ENCODE data around the gene JAG1. TPM values are rescaled to one million over a fixed set of nuclear protein-coding genes. Genes with fewer than 3 reads are reported as not detected.

The JAG1 gene
- total and polyA plus RNA-seq, 4 experiments from 2014 or later = 0.04 to 1.9 (median 0.45) TPM

DNA sequence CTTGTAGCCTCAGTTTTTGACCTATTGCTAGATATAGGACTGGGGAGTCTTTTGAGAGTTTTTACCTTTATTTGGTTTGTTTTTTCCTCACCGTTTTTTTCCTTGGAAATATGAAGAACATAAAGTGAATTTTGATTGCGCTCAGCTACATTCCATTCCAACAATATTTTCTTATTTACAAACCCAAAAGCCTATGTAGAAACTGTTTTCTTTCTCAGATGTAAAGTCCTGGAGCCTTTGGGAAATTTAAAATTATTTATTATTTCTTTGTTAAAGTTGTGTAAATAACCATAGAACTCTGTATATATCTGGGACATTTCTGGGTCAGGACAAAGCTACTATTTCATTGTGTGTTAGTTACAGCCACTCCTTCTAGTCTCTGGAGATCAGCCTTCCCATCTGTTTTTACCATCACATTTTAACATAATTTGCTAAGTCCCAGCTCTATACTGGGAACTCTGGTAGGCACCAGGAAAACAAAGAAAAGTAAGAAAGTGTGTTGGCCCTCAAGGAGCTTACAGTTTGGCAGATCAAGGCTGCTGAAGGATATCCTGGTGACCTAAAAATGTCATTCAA is 68.8 kb downstream of the JAG1 start:
- H3K27ac Mint-ChIP-seq = peak overlapping the region in 1 of 7 donors; percentile 11
- H3K4me3 Mint-ChIP-seq = no peak overlapping the region
- no peak overlapping the region for H3K4me3 ChIP-seq (ENCODE audit: low read length in 2 of 2)
- CTCF ChIA-PET (ENCODE audit: partially characterized antibody) = no interaction called here
- H3K36me3 Mint-ChIP-seq = peaks cover 34 to 72% of the 10 kb centered on the region in 2 donors
- H3K9me3 Mint-ChIP-seq = no peaks in the 10 kb centered on the region
- H3K9me3 ChIP-seq (ENCODE audit: control insufficient read depth in 1 of 2, low read length in 2 of 2) = no peaks in the 10 kb centered on the region
- POLR2A ChIA-PET (ENCODE audit: partially characterized antibody) = no interaction called here
- no peaks in the 10 kb centered on the region for H3K4me1 ChIP-seq (ENCODE audit: insufficient read depth, low read length)
- no peaks in the 10 kb centered on the region for H3K27me3 Mint-ChIP-seq
- H3K4me1 Mint-ChIP-seq = peaks cover 0 to 3% (median under 1%) of the 10 kb centered on the region in 4 donors
- intact Hi-C loops (cut with micrococcal nuclease) = no loop called here
- no peaks in the 10 kb centered on the region for H3K27me3 ChIP-seq (ENCODE audit: insufficient read depth, low read length)
- no peaks in the 10 kb centered on the region for H3K36me3 ChIP-seq (ENCODE audit: insufficient read depth, low read length)
- no peak overlapping the region for H3K27ac ChIP-seq (ENCODE audit: low read depth, low read length)
- no peak for DNase-seq

DNA sequence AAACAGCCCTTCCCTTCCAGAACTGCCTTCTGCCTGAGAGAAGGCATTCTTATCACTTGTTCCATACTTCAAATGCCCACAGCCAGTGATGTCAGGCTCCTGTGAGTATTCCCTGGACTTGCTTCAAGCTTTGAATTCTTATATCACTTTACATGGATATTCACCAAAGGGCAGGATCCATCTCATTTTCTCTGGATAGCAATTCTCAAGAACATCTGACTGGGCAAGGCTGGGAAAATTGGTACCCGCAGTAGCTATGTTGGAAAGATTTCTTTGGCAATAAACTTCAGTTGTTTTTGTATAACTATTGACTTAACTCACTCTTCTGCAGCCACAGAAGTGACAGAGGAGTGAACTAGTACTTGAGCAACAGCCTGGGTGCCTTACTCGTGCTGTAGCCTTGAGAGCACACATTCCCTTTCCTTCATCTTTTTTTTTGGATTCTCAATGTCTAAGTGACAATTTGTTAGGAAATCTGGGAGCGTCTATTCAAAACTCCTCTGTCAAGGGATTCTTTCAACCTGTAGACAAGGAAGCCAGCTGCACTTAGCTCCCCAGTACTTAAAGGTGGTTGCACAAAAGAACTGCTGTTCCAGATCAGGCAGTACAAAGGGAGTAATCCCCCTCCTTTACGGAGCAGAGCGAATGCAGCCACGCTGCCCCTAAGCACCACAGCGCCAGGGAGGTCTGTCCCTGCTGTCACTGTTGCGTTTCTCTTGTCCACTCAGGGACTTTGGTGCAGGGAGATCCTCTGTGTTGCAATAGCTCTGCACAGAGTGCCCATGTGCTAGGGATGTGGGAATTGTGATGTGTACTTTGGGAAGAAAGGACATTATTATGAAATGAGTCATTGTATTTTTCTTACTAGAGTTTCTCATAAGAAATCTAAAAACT is 69.6 kb downstream of the JAG1 start:
- intact Hi-C loops (cut with micrococcal nuclease) = no loop called here
- H3K9me3 ChIP-seq (ENCODE audit: control insufficient read depth in 1 of 2, low read length in 2 of 2) = no peaks in the 10 kb centered on the region
- H3K4me3 Mint-ChIP-seq = no peak overlapping the region
- no peak overlapping the region for H3K4me3 ChIP-seq (ENCODE audit: low read length in 2 of 2)
- ChIA-PET CTCF (ENCODE audit: partially characterized antibody) (no interaction called here), POLR2A (ENCODE audit: partially characterized antibody) (no interaction called here)
- H3K27ac ChIP-seq (ENCODE audit: low read depth, low read length) = no peak overlapping the region
- no peaks in the 10 kb centered on the region for H3K9me3 Mint-ChIP-seq
- no peaks in the 10 kb centered on the region for H3K4me1 ChIP-seq (ENCODE audit: insufficient read depth, low read length)
- no peaks in the 10 kb centered on the region for H3K27me3 ChIP-seq (ENCODE audit: insufficient read depth, low read length)
- H3K36me3 Mint-ChIP-seq = peaks cover 30 to 69% of the 10 kb centered on the region in 2 donors
- peaks cover 0 to 3% (median under 1%) of the 10 kb centered on the region in 4 donors for H3K4me1 Mint-ChIP-seq
- H3K27me3 Mint-ChIP-seq = no peaks in the 10 kb centered on the region
- H3K36me3 ChIP-seq (ENCODE audit: insufficient read depth, low read length) = no peaks in the 10 kb centered on the region
- DNase-seq = no peak
- H3K27ac Mint-ChIP-seq = no peak overlapping the region

DNA sequence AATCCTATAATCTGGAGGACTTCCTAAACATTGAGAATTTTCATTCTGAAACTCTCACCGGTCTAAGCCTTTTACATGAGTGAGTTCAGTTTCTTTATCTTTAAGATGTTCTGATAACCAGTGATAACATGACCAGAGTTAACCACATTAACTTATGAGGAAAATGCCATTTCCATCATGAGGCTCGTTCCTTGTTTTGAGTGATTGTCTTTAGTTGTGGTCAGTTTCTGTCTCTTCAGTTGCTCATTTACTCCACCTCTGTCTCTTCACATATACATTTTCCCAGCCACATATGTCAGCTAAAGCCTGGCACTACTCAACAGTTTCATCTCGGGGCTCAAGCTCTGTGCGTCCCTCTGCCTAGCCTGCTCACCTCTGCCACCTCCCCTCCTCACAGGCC is 70.4 kb downstream of the JAG1 start:
- DNase-seq = no peak
- no peaks in the 10 kb centered on the region for H3K4me1 ChIP-seq (ENCODE audit: insufficient read depth, low read length)
- peak overlapping the region in 1 of 7 donors; percentile 15 for H3K27ac Mint-ChIP-seq
- POLR2A ChIA-PET (ENCODE audit: partially characterized antibody) = no interaction called here
- no peaks in the 10 kb centered on the region for H3K36me3 ChIP-seq (ENCODE audit: insufficient read depth, low read length)
- no peak overlapping the region for H3K4me3 ChIP-seq (ENCODE audit: low read length in 2 of 2)
- peaks cover 0 to 3% (median under 1%) of the 10 kb centered on the region in 4 donors for H3K4me1 Mint-ChIP-seq
- no peaks in the 10 kb centered on the region for H3K9me3 Mint-ChIP-seq
- no peaks in the 10 kb centered on the region for H3K27me3 Mint-ChIP-seq
- H3K27me3 ChIP-seq (ENCODE audit: insufficient read depth, low read length) = no peaks in the 10 kb centered on the region
- H3K36me3 Mint-ChIP-seq = peaks cover 36 to 68% of the 10 kb centered on the region in 2 donors
- no peak overlapping the region for H3K4me3 Mint-ChIP-seq
- intact Hi-C loops (cut with micrococcal nuclease) = no loop called here
- CTCF ChIA-PET (ENCODE audit: partially characterized antibody) = no interaction called here
- H3K9me3 ChIP-seq (ENCODE audit: control insufficient read depth in 1 of 2, low read length in 2 of 2) = no peaks in the 10 kb centered on the region
- no peak overlapping the region for H3K27ac ChIP-seq (ENCODE audit: low read depth, low read length)

DNA sequence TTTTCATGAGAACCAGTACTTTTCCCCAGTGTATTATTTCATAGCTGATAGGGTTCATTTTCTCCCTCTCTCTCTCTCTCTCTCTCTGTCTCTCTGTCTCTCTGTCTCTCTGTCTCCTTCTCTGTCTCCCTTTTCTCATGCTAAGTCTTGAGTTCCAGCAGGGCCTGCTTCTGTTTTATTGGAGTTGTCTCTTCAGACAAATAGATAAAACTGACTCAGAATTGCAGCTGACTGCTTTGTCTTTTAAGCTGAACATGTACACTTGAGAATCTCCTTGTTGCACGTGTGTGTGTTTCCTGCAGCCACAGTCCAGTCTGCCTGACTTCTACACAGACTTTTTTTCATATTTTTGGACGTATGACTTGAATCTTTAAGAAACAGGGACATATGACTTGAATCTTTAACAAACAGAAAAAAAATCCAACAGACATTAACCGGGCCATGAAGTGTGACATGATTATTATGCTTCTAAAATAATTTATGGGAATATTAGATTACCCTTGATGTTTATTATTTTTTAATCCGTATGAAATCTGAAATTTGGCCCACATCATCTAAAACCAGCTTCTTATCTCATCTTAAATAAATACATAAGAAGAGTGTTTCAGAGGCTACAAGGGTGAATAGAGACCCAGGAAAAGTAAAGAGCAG is 71.5 kb downstream of the JAG1 start:
- CTCF ChIA-PET (ENCODE audit: partially characterized antibody) = no interaction called here

DNA sequence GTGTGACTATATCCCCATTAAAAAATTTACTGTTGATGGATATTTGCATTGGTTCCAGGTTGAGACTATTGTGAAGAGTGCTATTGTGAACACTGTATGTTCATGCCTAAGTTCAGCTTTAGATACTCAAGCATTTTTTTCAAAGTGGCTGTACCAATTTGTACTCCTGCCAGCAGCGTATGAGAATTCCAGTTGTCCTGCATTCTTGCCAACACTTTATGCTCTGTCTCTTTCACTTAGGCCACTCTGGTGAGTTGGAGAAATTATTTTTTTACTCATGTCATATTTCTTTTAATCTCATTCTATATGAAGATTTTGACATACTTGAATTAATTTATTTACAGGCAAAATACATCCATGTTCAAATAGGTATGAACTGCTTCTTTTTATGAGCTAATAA is 76.2 kb downstream of the JAG1 start:
- H3K4me1 ChIP-seq (ENCODE audit: insufficient read depth, low read length) = no peaks in the 10 kb centered on the region
- H3K4me3 ChIP-seq (ENCODE audit: low read length in 2 of 2) = no peak overlapping the region
- no peak for DNase-seq
- no peak overlapping the region for H3K27ac Mint-ChIP-seq
- intact Hi-C loops (cut with micrococcal nuclease) = no loop called here
- no peaks in the 10 kb centered on the region for H3K27me3 ChIP-seq (ENCODE audit: insufficient read depth, low read length)
- no peaks in the 10 kb centered on the region for H3K36me3 ChIP-seq (ENCODE audit: insufficient read depth, low read length)
- H3K9me3 Mint-ChIP-seq = no peaks in the 10 kb centered on the region
- H3K9me3 ChIP-seq (ENCODE audit: control insufficient read depth in 1 of 2, low read length in 2 of 2) = no peaks in the 10 kb centered on the region
- H3K36me3 Mint-ChIP-seq = peaks cover 19 to 53% of the 10 kb centered on the region in 2 donors
- POLR2A ChIA-PET (ENCODE audit: partially characterized antibody) = no interaction called here
- no peak overlapping the region for H3K4me3 Mint-ChIP-seq
- no peak overlapping the region for H3K27ac ChIP-seq (ENCODE audit: low read depth, low read length)
- H3K4me1 Mint-ChIP-seq = peaks cover 0 to 3% (median 2%) of the 10 kb centered on the region in 4 donors
- CTCF ChIA-PET (ENCODE audit: partially characterized antibody) = no interaction called here
- no peaks in the 10 kb centered on the region for H3K27me3 Mint-ChIP-seq

More for the DNA sequence above, 71.5 kb downstream of the JAG1 start:
- Histone ChIP-seq H3K27me3 (ENCODE audit: insufficient read depth, low read length) (no peaks in the 10 kb centered on the region), H3K27ac (ENCODE audit: low read depth, low read length) (no peak overlapping the region), H3K9me3 (ENCODE audit: control insufficient read depth in 1 of 2, low read length in 2 of 2) (no peaks in the 10 kb centered on the region), H3K4me1 (ENCODE audit: insufficient read depth, low read length) (no peaks in the 10 kb centered on the region), H3K4me3 (ENCODE audit: low read length in 2 of 2) (no peak overlapping the region), H3K36me3 (ENCODE audit: insufficient read depth, low read length) (no peaks in the 10 kb centered on the region)
- Mint-ChIP-seq H3K9me3 (no peaks in the 10 kb centered on the region), H3K27ac (no peak overlapping the region), H3K27me3 (no peaks in the 10 kb centered on the region), H3K4me3 (no peak overlapping the region), H3K4me1 (peaks cover 0 to 3% (median under 1%) of the 10 kb centered on the region in 4 donors), H3K36me3 (peaks cover 36 to 64% of the 10 kb centered on the region in 2 donors)
- intact Hi-C loops (cut with micrococcal nuclease) = no loop called here
- POLR2A ChIA-PET (ENCODE audit: partially characterized antibody) = no interaction called here
- no peak for DNase-seq

DNA sequence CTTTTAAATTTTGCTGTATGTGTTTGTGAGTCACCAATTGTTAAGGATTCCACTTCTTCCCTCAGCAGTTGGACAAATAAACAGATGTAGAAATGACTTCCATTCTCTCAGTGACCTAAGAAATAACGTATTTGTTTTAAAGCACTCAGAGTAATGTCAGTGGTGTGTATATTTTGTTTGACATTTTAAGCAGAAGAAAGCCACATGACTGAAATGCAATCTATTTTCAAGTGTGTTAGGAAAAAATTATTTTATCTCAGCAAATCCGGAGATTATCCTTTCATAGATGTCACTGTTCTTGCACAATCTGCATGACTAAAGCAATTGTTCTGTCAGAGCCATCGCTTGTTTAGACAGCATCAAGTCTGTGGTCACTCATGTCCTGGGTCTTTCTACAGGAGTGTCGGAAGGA is 77.1 kb downstream of the JAG1 start:
- DNase-seq = no peak
- Mint-ChIP-seq H3K4me3 (no peak overlapping the region), H3K36me3 (peaks cover 16 to 44% of the 10 kb centered on the region in 2 donors), H3K9me3 (no peaks in the 10 kb centered on the region), H3K27me3 (no peaks in the 10 kb centered on the region), H3K4me1 (peaks cover 0 to 3% (median under 1%) of the 10 kb centered on the region in 4 donors), H3K27ac (no peak overlapping the region)
- intact Hi-C loops (cut with micrococcal nuclease) = no loop called here
- POLR2A ChIA-PET (ENCODE audit: partially characterized antibody) = no interaction called here
- no peak overlapping the region for H3K4me3 ChIP-seq (ENCODE audit: low read length in 2 of 2)
- no peaks in the 10 kb centered on the region for H3K36me3 ChIP-seq (ENCODE audit: insufficient read depth, low read length)
- H3K9me3 ChIP-seq (ENCODE audit: control insufficient read depth in 1 of 2, low read length in 2 of 2) = no peaks in the 10 kb centered on the region
- no peak overlapping the region for H3K27ac ChIP-seq (ENCODE audit: low read depth, low read length)
- CTCF ChIA-PET (ENCODE audit: partially characterized antibody) = no interaction called here
- no peaks in the 10 kb centered on the region for H3K27me3 ChIP-seq (ENCODE audit: insufficient read depth, low read length)
- no peaks in the 10 kb centered on the region for H3K4me1 ChIP-seq (ENCODE audit: insufficient read depth, low read length)

DNA sequence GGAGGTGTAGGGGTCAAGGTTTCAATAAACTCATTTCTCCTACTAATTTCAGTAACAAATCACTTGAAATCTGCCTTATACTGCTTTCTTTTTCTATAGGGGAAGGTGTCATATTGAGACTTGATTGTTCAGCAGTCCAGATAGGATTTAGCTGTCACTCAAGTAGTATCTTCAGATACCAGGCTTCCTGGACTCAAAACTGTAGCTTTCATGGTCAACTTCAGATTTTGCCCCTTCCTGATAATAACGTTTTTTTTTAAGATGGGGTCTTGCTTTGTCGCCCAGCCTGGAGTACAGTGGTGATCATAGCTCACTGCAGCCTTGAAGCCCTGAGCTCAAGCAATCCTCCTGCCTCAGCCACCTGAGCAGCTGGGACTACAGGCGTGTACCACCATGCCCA is 77.8 kb downstream of the JAG1 start:
- Mint-ChIP-seq H3K4me1 (peaks cover 0 to 3% (median 1%) of the 10 kb centered on the region in 4 donors), H3K27ac (no peak overlapping the region), H3K4me3 (no peak overlapping the region), H3K9me3 (no peaks in the 10 kb centered on the region), H3K36me3 (peaks cover 12 to 37% of the 10 kb centered on the region in 2 donors), H3K27me3 (no peaks in the 10 kb centered on the region)
- Histone ChIP-seq H3K27ac (ENCODE audit: low read depth, low read length) (no peak overlapping the region), H3K9me3 (ENCODE audit: control insufficient read depth in 1 of 2, low read length in 2 of 2) (no peaks in the 10 kb centered on the region), H3K36me3 (ENCODE audit: insufficient read depth, low read length) (no peaks in the 10 kb centered on the region), H3K4me1 (ENCODE audit: insufficient read depth, low read length) (no peaks in the 10 kb centered on the region), H3K27me3 (ENCODE audit: insufficient read depth, low read length) (no peaks in the 10 kb centered on the region), H3K4me3 (ENCODE audit: low read length in 2 of 2) (no peak overlapping the region)
- intact Hi-C loops (cut with micrococcal nuclease) = no loop called here
- DNase-seq = no peak
- ChIA-PET CTCF (ENCODE audit: partially characterized antibody) (no interaction called here), POLR2A (ENCODE audit: partially characterized antibody) (no interaction called here)
